Heart right ventricle (tissue), 16 donors: ENCODE measurements around the gene TBC1D22A. TPM values are rescaled to one million over a fixed set of nuclear protein-coding genes. Genes with fewer than 3 reads are reported as not detected.

ENCODE experiments used
- ATAC-seq, 8 donors: fragments of 200-7000 bp; cut with Tn5 transposase; one replicate each; pipeline ENCODE4 v1.9.1; 2020; ENCODE audit warnings: mild to moderate bottlenecking in 8 of 8, moderate library complexity in 8 of 8, moderate number of reproducible peaks in 1 of 8
- DNase-seq, 2 donors: peaks; one replicate each; pipeline ENCODE4 v3.0.0-alpha.2; 2020
- H3K27ac ChIP-seq, 10 donors: fragments of 200-600 bp; sonication (generic) in 2 of 10; one replicate each; pipeline versions ENCODE4 v1.5.0 to v1.8.0; 2020 to 2022; ENCODE audit warnings: mild to moderate bottlenecking in 3 of 10
- H3K27me3 ChIP-seq, 7 donors: fragments of 200-600 bp; one replicate each; pipeline ENCODE4 v1.8.0; 2021 to 2022; ENCODE audit warnings: mild to moderate bottlenecking in 2 of 7
- H3K36me3 ChIP-seq, 9 donors: fragments of 200-600 bp; sonication (generic) in 1 of 9; one replicate each; pipeline versions ENCODE4 v1.5.0 to v1.8.0; 2020 to 2022; ENCODE audit warnings: mild to moderate bottlenecking in 2 of 9
- H3K4me1 ChIP-seq, 9 donors: fragments of 200-600 bp; sonication (generic) in 1 of 9; one replicate each; pipeline versions ENCODE4 v1.5.0 to v1.8.0; 2020 to 2022; ENCODE audit warnings: mild to moderate bottlenecking in 4 of 9
- H3K4me3 ChIP-seq, 10 donors: fragments of 200-600 bp; sonication (generic) in 2 of 10; one replicate each; pipeline versions ENCODE4 v1.5.0 to v1.8.0; 2020 to 2022; ENCODE audit warnings: mild to moderate bottlenecking in 7 of 10, moderate library complexity in 2 of 10
- H3K9me3 ChIP-seq, 11 donors: fragments of 200-600 bp in 10 of 11; sonication (generic) in 2 of 11; one replicate each; pipeline versions ENCODE4 v1.5.0 to v1.8.0; 2013 to 2022; ENCODE audit warnings: mild to moderate bottlenecking in 2 of 11, control low read depth in 1 of 11, moderate library complexity in 1 of 11
- WGBS, 2 donors: extraction: QIAGEN DNeasy Blood & Tissue Kit; methylation state at CpG; one replicate each; pipeline ENCODE4 v1.1.7; 2013; ENCODE audit warnings: inconsistent platforms in 1 of 2; 5-methylcytosine and 5-hydroxymethylcytosine counted together
- intact Hi-C, 10 donors: fragments of 100-400 bp; cut with DNase I; formaldehyde crosslinking; loops; one replicate each; pipeline versions ENCODE4 v1.11.1 to v1.14.2; 2022
- polyA plus RNA-seq, 2 donors: library from polyadenylated mRNA; stranded (reverse); fragments of 200-250 nt; gene quantifications; one replicate each; pipeline ENCODE4 v1.2.3, GENCODE V29; 2013
- total RNA-seq, 10 donors: library from RNA; stranded (reverse); fragmentation: NEBNext Ultra II Directional in 3 of 10; extraction: Animal tissue kit (Norgen Biotek cat#: 25700) in 3 of 10; gene quantifications; one replicate each; pipeline versions ENCODE4 v1.2.1 to v1.2.4, GENCODE V29; 2021 to 2023
- TF ChIP-seq, protein P1 (sequence below), 9 donors: fragments of 200-600 bp; sonication (generic) in 2 of 9; IDR thresholded peaks; one replicate each; pipeline versions ENCODE4 v1.5.0 to v1.8.0; 2021 to 2022; ENCODE audit warnings: antibody characterized with exemption in 9 of 9, mild to moderate bottlenecking in 5 of 9, moderate library complexity in 1 of 9
- donor health status: Arrhythmogenic right ventricular cardiomyopathy.
- donor health status: ischemic (EF 13 %, LVEDD 7.1; RV severe dilation, severe dysfunction).
- donor health status: healthy with polysubstance abuse.
- donor health status: DM: no; HTN: yes; CAD: no.
- donor health status: DM: no; HTN: no; CAD: no.
- donor health status: ischemic (EF 25% LVEDD 6.9; RV normal size, moderate dysfunction).
- donor health status: ischemic (EF 25% LVEDD 5.7; RV mildly dilated, moderate dysfunction).
- donor health status: healthy.
- donor health status: DM: yes; HTN: yes; CAD: no.
- donor health status: Ischemic cardiomyopathy.
- donor health status: ischemic (EF 35%, LVEDD 5.7; RV mildly dilated, moderate dysfunction).
- donor health status: nonischemic (EF 11% LVEDD 7.7; RV severe dilation, severe dysfunction).
- donor health status: DM: yes; HTN: yes; CAD: no.
- donor health status: PGD.
- donor health status: ischemic (EF 29% LVEDD 5.4; RV normal size, mild dysfunction).
- donor health status: nonischemic (EF 23%, LVEDD 6.1; RV moderate dilation, normal function).

The TBC1D22A gene
- total and polyA plus RNA-seq, 12 donors: 7.2 to 27.9 (median 17.9) TPM

DNA sequence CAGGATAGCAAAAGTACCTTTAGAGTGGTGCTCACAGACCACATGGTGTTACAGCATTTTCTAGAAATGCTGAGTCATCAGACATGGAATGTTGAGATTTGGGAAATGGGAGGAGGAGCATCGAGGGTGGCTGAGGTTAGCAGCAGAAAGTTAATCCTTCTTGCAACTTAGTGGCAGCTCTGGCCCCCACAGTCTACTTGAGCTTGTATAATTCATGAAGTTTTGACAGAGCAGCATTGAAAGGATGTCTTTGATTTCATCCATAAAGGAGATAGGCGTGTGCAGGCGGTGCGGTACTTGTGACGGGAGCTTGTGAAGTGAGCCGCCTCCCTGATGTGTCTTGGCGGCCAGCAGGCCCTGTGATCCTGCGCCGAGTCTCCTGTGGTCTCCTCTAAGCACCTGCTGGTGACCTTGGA is 330.5 kb downstream of the TBC1D22A start:
- Histone ChIP-seq H3K4me3 (no peak overlapping the region), H3K4me1 (peaks cover 0 to 10% (median 0%) of the 10 kb centered on the region in 9 donors), H3K27ac (no peak overlapping the region), H3K36me3 (no peaks in the 10 kb centered on the region), H3K9me3 (peaks cover 0 to 23% (median 0%) of the 10 kb centered on the region in 11 donors), H3K27me3 (no peaks in the 10 kb centered on the region)
- DNase-seq: no peak
- intact Hi-C loops: no loop called here
- TF ChIP-seq, protein P1, sequence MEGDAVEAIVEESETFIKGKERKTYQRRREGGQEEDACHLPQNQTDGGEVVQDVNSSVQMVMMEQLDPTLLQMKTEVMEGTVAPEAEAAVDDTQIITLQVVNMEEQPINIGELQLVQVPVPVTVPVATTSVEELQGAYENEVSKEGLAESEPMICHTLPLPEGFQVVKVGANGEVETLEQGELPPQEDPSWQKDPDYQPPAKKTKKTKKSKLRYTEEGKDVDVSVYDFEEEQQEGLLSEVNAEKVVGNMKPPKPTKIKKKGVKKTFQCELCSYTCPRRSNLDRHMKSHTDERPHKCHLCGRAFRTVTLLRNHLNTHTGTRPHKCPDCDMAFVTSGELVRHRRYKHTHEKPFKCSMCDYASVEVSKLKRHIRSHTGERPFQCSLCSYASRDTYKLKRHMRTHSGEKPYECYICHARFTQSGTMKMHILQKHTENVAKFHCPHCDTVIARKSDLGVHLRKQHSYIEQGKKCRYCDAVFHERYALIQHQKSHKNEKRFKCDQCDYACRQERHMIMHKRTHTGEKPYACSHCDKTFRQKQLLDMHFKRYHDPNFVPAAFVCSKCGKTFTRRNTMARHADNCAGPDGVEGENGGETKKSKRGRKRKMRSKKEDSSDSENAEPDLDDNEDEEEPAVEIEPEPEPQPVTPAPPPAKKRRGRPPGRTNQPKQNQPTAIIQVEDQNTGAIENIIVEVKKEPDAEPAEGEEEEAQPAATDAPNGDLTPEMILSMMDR (IDR thresholded peaks at IDR 0.05): no peak
- 95 to 98% methylated on average over 9 of the region's 9 CpGs for WGBS, 2 donors
- ATAC-seq: no peak

DNA sequence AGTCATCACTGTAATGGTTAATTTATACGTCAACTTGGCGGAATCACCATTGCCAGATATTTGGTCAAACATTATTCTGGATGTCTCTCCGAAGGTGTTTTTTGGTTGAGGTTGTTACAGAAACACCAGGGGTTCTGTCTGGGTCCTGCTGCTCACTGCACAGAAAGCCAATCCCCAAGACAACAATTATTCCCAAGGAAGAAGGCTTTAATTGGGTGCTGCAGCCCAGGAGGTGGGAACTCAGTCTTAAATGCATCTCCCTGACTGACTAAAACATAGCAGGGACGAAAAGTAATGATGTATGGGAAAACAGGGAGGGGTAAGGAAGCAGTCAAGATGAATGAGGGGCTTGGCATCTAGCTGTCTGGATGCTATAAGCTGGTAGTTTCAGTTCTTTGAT is 331.3 kb downstream of the TBC1D22A start:
- DNase-seq (no peak), ATAC-seq (no peak)
- Histone ChIP-seq H3K4me3 (no peak overlapping the region), H3K4me1 (peaks cover 0 to 11% (median 0%) of the 10 kb centered on the region in 9 donors), H3K27ac (no peak overlapping the region), H3K9me3 (peaks cover 0 to 23% (median 0%) of the 10 kb centered on the region in 11 donors), H3K36me3 (no peaks in the 10 kb centered on the region), H3K27me3 (no peaks in the 10 kb centered on the region)
- TF ChIP-seq, protein P1 (IDR thresholded peaks at IDR 0.05): no peak
- WGBS, 2 donors: 97 to 98% methylated on average over 4 of the region's 4 CpGs
- intact Hi-C loops: no loop called here

DNA sequence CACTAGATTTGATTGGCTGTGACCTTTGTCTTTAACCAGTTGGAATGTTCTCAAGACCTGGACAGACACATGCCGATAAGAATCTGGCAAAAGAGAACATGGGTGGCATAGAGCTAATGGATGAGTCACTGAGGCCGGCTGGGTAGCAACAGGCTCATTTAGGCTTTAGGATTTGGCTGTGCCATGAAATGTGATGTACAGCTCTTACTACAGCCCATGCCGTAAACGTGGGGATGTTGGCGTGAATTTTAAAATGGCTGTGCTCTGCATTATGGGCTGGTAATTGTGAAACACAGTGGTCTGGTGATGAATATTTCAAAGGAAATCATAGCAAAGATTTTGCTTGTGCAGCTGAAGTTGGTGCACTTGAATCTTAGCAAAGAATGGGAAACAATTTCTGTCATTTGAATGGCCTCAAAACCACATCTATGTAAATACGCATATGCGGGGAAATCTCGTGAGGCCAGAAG is 332.4 kb downstream of the TBC1D22A start:
- Histone ChIP-seq H3K27ac (no peak overlapping the region), H3K4me3 (no peak overlapping the region), H3K27me3 (no peaks in the 10 kb centered on the region), H3K36me3 (no peaks in the 10 kb centered on the region), H3K9me3 (peaks cover 0 to 23% (median 0%) of the 10 kb centered on the region in 11 donors), H3K4me1 (peaks cover 0 to 11% (median 0%) of the 10 kb centered on the region in 9 donors)
- ATAC-seq: no peak
- 95 to 99% methylated on average over 8 of the region's 8 CpGs for WGBS, 2 donors
- intact Hi-C loops: no loop called here
- TF ChIP-seq, protein P1 (IDR thresholded peaks at IDR 0.05): no peak
- DNase-seq: no peak

DNA sequence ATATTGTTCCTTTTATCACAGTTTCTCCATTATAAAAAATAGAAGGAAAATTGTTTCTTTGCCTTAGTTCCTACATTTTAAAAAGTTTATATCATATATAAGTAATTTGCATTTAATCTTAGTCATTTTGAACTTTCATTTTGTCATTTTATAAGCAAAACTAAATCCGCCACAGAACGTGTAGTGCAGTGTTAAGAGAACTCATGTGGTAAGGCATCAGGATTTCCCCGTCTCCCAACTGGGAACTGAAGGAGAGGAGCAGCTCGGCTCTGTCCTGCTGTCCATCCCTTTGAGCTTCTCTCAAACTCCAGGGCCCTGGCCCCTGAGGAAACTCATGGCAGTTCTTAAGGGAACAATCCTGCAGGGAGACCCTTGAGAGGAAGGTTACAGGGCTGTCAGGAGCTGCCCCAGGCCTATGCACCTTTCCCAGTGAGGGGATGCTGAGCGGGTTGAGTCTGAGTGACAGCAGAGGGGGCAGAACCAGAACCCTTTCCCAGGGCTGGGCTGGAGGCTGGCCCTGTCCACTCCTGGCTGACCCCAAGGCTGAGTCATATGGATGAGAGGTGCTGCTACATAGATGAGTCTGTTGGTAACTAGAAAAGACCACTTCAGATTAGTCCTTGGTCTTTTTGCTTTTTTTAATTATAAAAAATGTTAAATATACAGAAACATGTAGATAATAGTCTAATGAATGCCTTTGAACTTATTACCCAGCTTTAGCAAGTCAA is 333.1 kb downstream of the TBC1D22A start:
- Histone ChIP-seq H3K27ac (no peak overlapping the region), H3K4me3 (no peak overlapping the region), H3K36me3 (no peaks in the 10 kb centered on the region), H3K9me3 (peaks cover 0 to 23% (median 0%) of the 10 kb centered on the region in 11 donors), H3K4me1 (peaks cover 0 to 6% (median 0%) of the 10 kb centered on the region in 9 donors), H3K27me3 (no peaks in the 10 kb centered on the region)
- WGBS, 2 donors: 75 to 94% methylated on average over 5 of the region's 5 CpGs
- DNase-seq (no peak), ATAC-seq (no peak)
- intact Hi-C loops: no loop called here
- TF ChIP-seq, protein P1 (IDR thresholded peaks at IDR 0.05): no peak
